ENCODE results near the gene NUP153.

Gene NUP153

GRCh38 chr6:17622144-17622543 is 84.6 kb downstream of the NUP153 start:
- ChIA-PET CTCF (interaction anchor here (1.0 kb wide), 1 partner anchor 16 kb away, joined by 3 read pairs; no protein-coding TSS in a partner anchor), POLR2A (no interaction called here)
- TF ChIP-seq CTCF (IDR thresholded peaks at IDR 0.05; ENCODE audit: control extremely low read depth, extremely low read depth, low read depth, missing control alignments) = no peak
- no peak for DNase-seq (ENCODE audit: extremely low spot score)

- POLR2A ChIA-PET = no interaction called here
- CTCF ChIA-PET = interaction anchor here (1.3 to 1.9 kb wide), 3 partner anchors 18 to 36 kb away, joined by 3 to 4 read pairs (median 4); no protein-coding TSS in a partner anchor
- DNase-seq (ENCODE audit: extremely low spot score) = no peak
- no peak for TF ChIP-seq CTCF (IDR thresholded peaks at IDR 0.05; ENCODE audit: control extremely low read depth, extremely low read depth, low read depth, missing control alignments)
Observed at GRCh38 chr6:17621003-17621402, 85.7 kb downstream of the NUP153 start.

GRCh38 chr6:17615794-17616193 is 90.9 kb downstream of the NUP153 start:
- TF ChIP-seq CTCF (IDR thresholded peaks at IDR 0.05; ENCODE audit: control extremely low read depth, extremely low read depth, low read depth, missing control alignments) = no peak
- POLR2A ChIA-PET = no interaction called here
- no peak for DNase-seq (ENCODE audit: extremely low spot score)
- CTCF ChIA-PET = no interaction called here

GRCh38 chr6:17612048-17612447 is 94.7 kb downstream of the NUP153 start:
- ChIA-PET CTCF (interaction anchor here (1.3 to 1.8 kb wide), 4 partner anchors 14 to 192 kb away, joined by 3 to 5 read pairs (median 4); no protein-coding TSS in a partner anchor), POLR2A (no interaction called here)
- no peak for DNase-seq (ENCODE audit: extremely low spot score)
- no peak for TF ChIP-seq CTCF (IDR thresholded peaks at IDR 0.05; ENCODE audit: control extremely low read depth, extremely low read depth, low read depth, missing control alignments)

GRCh38 chr6:17610835-17611234 is 95.9 kb downstream of the NUP153 start:
- TF ChIP-seq CTCF (IDR thresholded peaks at IDR 0.05; ENCODE audit: control extremely low read depth, extremely low read depth, low read depth, missing control alignments) = no peak
- no peak for DNase-seq (ENCODE audit: extremely low spot score)
- ChIA-PET POLR2A (no interaction called here), CTCF (interaction anchor here (1.8 kb wide), 1 partner anchor 21 kb away, joined by 5 read pairs; no protein-coding TSS in a partner anchor)

- ChIA-PET CTCF (interaction anchor here (1.2 to 1.8 kb wide), 2 partner anchors 85 to 198 kb away, joined by 3 to 5 read pairs; no protein-coding TSS in a partner anchor), POLR2A (no interaction called here)
- no peak for TF ChIP-seq CTCF (IDR thresholded peaks at IDR 0.05; ENCODE audit: control extremely low read depth, extremely low read depth, low read depth, missing control alignments)
- no peak for DNase-seq (ENCODE audit: extremely low spot score)
Observed at GRCh38 chr6:17606606-17607005, 100.1 kb downstream of the NUP153 start.
